Mesothelial cell of epicardium (in vitro differentiated cells): ENCODE measurements around the gene WSCD2. TPM values are rescaled to one million over a fixed set of nuclear protein-coding genes. Genes with fewer than 3 reads are reported as not detected.

ENCODE experiments used
- DNase-seq, 2 experiments: peaks; one replicate each; pipeline ENCODE4 v3.0.0; 2021; ENCODE audit warnings: low spot score in 2 of 2; ENCODE audit not compliant: unreplicated experiment in 2 of 2
- H3K27ac Mint-ChIP-seq: 2 replicates; pipeline ENCODE4 v1.8.0; 2021; ENCODE audit warnings: mixed read lengths
- H3K27me3 Mint-ChIP-seq: 2 replicates; pipeline ENCODE4 v1.8.0; 2021; ENCODE audit warnings: low read depth, mixed read lengths
- H3K36me3 Mint-ChIP-seq: 2 replicates; pipeline ENCODE4 v1.8.0; 2021; ENCODE audit warnings: mixed read lengths
- H3K4me1 Mint-ChIP-seq: 2 replicates; pipeline ENCODE4 v1.8.0; 2021; ENCODE audit warnings: mixed read lengths
- H3K4me3 Mint-ChIP-seq: 2 replicates; pipeline ENCODE4 v1.8.0; 2021; ENCODE audit warnings: mild to moderate bottlenecking, moderate library complexity, mixed read lengths
- H3K9me3 Mint-ChIP-seq: 2 replicates; pipeline ENCODE4 v1.8.0; 2021; ENCODE audit warnings: mixed read lengths
- CTCF ChIP-seq: fragments of 200-600 bp; sonication (generic); IDR thresholded peaks from one replicate; pipeline ENCODE4 v1.5.0; 2021; ENCODE audit warnings: antibody characterized with exemption; ENCODE audit not compliant: unreplicated experiment
- total RNA-seq: library from RNA; stranded (reverse); gene quantifications from 3 replicates; pipeline ENCODE4 v1.2.1, GENCODE V29; 2021

Gene WSCD2
- total RNA-seq, 1 donor from 2014 or later, result 0.13 TPM

- Mint-ChIP-seq H3K36me3 (no peaks in the 10 kb centered on the region), H3K4me3 (peak overlapping the region; percentile 37), H3K27ac (no peak overlapping the region), H3K9me3 (no peaks in the 10 kb centered on the region), H3K4me1 (peaks cover 3% of the 10 kb centered on the region), H3K27me3 (peaks cover 89% of the 10 kb centered on the region)
- no peak for TF ChIP-seq CTCF
- no peak for DNase-seq
Observed at GRCh38 chr12:108128221-108129016, 669 bp upstream of the WSCD2 start.

DNA sequence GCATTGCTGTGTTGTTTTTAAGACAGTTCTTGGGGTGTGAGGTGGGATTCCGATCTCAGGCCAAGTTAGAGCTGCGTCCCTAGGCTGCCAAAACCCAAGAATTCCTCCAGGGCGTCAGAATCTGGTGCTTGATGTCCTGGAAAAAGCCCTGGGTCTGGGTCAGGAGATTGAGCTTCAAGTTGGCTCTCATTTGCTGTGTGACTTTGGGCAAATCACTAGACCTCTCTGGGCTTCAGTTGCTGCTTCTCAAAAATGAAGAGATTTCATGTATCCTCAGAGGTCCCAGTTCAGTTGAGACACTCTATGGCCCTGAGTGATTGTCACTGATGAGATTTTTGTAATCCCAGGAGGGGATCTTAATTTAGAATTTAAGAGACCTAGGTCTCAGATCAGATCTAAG is 1.9 kb downstream of the WSCD2 start:
- peaks cover 92% of the 10 kb centered on the region for H3K27me3 Mint-ChIP-seq
- no peak overlapping the region for H3K4me3 Mint-ChIP-seq

DNA sequence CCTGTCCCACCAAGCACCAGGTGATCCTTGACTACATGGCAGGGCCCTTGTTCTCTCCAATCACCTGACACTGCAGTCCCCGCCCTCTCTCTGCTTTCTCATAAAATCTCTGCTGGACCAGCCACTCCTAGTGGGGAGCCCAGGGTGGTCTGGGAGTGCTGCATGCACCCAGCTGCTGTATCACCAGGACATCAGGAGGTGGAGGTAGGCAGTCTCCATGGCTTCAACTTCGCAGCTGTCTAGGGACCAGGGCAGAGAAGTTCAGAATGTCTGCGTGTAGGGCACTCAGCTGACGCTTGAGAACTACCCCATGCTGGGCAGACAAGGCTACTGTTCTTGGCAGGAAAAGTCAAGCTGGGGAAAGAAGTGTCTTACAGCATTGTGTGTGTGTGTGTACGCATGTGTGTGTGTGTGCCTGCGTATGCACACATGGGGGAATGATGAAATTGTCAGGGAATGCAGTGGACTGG is 2.6 kb downstream of the WSCD2 start:
- Mint-ChIP-seq H3K4me1 (peaks cover 3% of the 10 kb centered on the region), H3K4me3 (no peak overlapping the region), H3K9me3 (no peaks in the 10 kb centered on the region), H3K36me3 (no peaks in the 10 kb centered on the region), H3K27ac (no peak overlapping the region), H3K27me3 (peaks cover 86% of the 10 kb centered on the region)
- no peak for TF ChIP-seq CTCF
- no peak for DNase-seq

More for the DNA sequence above, 1.9 kb downstream of the WSCD2 start:
- Mint-ChIP-seq H3K36me3 (no peaks in the 10 kb centered on the region), H3K9me3 (no peaks in the 10 kb centered on the region), H3K27ac (no peak overlapping the region), H3K4me1 (peaks cover 3% of the 10 kb centered on the region)
- no peak for TF ChIP-seq CTCF
- no peak for DNase-seq

DNA sequence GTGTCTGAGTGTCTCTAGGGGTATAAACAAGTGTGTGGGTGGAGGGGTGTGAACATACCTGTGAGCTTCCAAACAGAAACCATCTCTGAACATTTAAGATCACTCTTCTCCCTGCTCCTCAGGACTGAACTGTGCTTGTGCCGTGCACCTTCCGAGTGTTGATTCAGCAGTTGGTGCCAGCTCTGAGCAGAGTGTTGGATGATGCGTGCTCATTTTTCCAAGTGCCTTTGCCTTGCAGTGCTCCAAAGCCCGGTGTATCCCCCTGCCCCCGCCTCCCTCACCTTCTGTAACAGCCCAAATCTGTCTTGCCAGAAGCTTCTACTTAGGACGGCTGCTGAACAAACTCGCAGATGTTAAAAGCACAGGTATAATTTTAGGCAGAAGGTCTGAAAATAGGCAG is 4.4 kb downstream of the WSCD2 start:
- Mint-ChIP-seq H3K9me3 (no peaks in the 10 kb centered on the region), H3K36me3 (no peaks in the 10 kb centered on the region), H3K27me3 (peaks cover 80% of the 10 kb centered on the region), H3K27ac (no peak overlapping the region), H3K4me1 (peaks cover 3% of the 10 kb centered on the region), H3K4me3 (no peak overlapping the region)
- no peak for DNase-seq
- TF ChIP-seq CTCF, result no peak

GRCh38 chr12:108134744-108135143 is 5.7 kb downstream of the WSCD2 start:
- no peak overlapping the region for H3K4me3 Mint-ChIP-seq
- no peak for TF ChIP-seq CTCF

More at GRCh38 chr12:108134744-108135143, 5.7 kb downstream of the WSCD2 start:
- H3K4me1 Mint-ChIP-seq, result peaks cover 3% of the 10 kb centered on the region
- H3K27ac Mint-ChIP-seq, result no peak overlapping the region
- H3K36me3 Mint-ChIP-seq, result no peaks in the 10 kb centered on the region
- H3K9me3 Mint-ChIP-seq, result no peaks in the 10 kb centered on the region
- H3K27me3 Mint-ChIP-seq, result peaks cover 77% of the 10 kb centered on the region
- no peak for DNase-seq
